Left cardiac atrium (tissue), 4 donors: Measurements from ENCODE around the gene ICE2. TPM values are rescaled to one million over a fixed set of nuclear protein-coding genes. Genes with fewer than 3 reads are reported as not detected.
"Not testable (repeated sequence)": the region's sequence is repeated elsewhere in the genome, so short reads cannot be mapped to it uniquely, and the experiment has no call there.

ENCODE experiments used
- ATAC-seq, 2 donors: fragments of 200-7000 bp; cut with Tn5 transposase; one replicate each; pipeline ENCODE4 v1.9.1; 2020; ENCODE audit warnings: mild to moderate bottlenecking in 2 of 2, moderate library complexity in 2 of 2
- DNase-seq: peaks from one replicate; pipeline ENCODE4 v3.0.0-alpha.2; 2020
- intact Hi-C, 2 donors: fragments of 100-400 bp; cut with DNase I; formaldehyde crosslinking; loops; one replicate each; pipeline versions ENCODE4 v1.14.1 to v1.15.1; 2022 to 2023
- total RNA-seq, 2 donors: library from RNA; stranded (reverse); fragmentation: NEBNext Ultra II Directional; extraction: Animal tissue kit (Norgen Biotek cat#: 25700); gene quantifications; one replicate each; pipeline ENCODE4 v1.2.1, GENCODE V29; 2021
- donor health status: DM: no; HTN: yes; CAD: no.
- donor health status: DM: no; HTN: yes; CAD: no; lungs with severe emphysema.
- donor health status: DM: yes; HTN: yes; CAD: no.
- donor health status: Dilated cardiomyopathy.

The ICE2 gene
- total RNA-seq, 2 donors from 2014 or later: 29.0 to 29.6 TPM

DNA sequence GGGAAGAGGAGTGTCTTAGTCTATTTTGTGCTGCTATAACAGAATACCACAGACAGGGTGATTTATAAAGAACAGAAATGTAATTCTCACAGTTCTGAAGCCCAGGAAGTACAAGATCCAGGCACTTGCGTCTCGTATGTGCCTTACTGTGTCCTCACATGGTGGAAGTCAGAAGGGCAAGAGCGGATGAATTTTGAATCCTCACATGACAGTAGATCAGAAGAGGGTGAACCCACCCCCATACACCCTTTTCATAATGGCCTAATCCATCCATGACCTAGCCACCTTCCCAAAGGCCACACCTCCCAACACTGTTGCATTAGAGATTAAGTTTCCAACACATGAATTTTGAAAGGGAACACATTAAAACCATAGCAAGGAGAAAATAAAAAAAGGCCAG is 62.5 kb downstream of the ICE2 start:
- DNase-seq (no peak), ATAC-seq (no peak)
- intact Hi-C loops: no loop called here

DNA sequence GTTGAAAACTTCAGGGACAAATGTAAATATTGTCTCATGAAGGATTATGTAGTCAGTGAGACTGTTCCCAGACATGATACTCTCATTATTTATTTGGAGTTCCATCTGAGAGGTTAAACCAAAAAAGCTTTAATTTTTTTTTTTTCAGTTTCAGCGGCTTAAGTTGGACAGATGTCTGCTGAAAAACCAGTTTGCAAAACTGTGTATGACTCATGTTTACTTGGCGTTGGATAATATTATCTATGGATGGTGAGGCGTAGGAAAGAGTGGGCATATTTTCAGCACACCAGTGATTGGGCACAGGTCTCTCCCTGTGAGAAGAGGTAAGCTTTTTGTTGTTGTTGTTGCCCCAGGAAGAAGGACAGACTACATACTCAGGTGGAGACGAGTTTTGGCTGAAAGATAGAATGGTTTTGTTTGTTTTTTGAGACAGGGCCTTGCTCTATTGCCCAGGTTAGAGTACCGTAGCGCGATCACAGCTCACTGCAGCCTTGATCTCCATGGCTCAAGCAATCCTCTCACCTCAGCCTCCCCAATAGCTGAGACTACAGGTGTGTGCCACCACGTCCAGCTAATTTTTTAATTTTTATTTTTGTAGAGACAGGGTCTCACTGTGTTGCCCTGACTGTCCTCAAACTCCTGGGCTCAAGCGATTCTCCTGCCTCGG is 64.8 kb downstream of the ICE2 start:
- intact Hi-C loops: no loop called here
- DNase-seq (no peak), ATAC-seq (peak; percentile 44 to 83)

DNA sequence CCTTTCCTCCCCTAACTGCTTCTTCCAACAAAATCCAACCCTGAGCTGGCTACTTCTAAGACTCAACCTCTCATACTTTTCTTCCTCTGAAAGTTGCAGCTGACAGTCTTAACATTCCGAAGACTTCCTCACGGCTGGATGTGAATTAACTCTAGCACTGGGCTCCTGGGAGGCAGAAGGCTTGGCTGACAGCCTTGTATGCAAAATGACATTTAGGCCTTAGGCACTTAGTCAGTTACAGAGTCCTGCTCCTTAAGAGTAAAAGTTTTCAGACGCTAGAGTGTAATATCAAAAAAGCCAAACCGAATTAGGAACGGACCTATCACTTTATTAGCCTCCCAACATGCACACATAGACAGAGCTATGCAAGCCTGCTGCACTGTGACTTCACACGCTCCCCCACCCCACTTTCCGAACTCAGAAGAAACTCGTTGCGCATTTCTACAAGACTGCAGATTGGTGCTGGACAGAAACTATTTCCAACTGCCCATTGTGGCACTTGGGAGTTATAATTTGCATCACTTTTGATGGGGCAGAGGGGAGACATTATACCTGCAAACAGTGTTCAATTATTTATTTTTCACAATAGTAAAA is 65.6 kb downstream of the ICE2 start:
- ATAC-seq: peak; percentile 45 to 76
- intact Hi-C loops: no loop called here
- no peak for DNase-seq

DNA sequence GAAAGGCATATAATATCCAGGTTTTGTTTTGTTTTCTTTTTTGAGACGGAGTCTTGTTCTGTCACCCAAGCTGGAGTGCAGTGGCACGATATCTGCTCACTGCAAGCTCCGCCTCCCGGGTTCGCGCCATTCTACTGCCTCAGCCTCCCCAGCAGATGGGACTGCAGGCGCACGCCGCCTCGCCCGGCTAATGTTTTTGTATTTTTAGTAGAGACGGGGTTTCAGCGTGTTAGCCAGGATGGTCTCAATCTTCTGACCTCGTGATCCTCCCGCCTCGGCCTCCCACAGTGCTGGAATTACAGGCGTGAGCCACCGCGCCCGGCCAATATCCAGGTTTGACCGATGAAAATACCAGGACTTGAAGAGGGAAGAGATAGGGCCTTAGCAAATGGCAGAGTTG is 66.1 kb downstream of the ICE2 start:
- intact Hi-C loops, DNase-seq, ATAC-seq: not testable (repeated sequence)

DNA sequence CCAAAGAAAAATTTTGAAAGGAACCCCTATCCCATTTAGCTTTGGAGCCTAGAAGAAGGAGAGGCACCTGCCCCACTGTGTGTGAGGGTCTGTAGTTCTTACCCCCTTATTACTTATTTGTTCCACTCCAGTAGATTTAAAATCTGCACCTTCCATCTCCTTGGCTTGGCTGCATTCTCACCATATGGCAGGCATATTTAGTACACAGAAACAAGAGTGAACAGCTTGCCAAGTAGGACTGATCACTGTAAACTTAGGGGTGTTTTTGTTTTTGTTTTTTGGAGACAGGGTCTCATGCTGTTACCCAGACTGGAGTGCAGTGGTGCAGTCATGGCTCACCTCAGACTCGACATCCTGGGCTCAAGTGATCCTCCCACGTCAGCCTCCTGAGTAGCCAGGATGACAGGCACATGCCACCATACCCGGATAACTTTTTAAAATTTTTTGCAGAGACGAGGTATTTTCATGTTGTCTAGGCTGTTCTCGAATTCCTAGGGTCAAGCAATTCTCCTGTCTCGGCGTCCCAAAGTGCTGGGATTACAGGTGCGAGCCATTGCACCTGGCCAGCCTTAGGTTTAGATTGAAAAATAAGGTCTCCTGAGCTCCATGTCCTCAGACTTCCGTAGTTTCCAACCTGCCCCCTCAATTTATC is 67.0 kb downstream of the ICE2 start:
- intact Hi-C loops: no loop called here
- ATAC-seq: no peak

DNA sequence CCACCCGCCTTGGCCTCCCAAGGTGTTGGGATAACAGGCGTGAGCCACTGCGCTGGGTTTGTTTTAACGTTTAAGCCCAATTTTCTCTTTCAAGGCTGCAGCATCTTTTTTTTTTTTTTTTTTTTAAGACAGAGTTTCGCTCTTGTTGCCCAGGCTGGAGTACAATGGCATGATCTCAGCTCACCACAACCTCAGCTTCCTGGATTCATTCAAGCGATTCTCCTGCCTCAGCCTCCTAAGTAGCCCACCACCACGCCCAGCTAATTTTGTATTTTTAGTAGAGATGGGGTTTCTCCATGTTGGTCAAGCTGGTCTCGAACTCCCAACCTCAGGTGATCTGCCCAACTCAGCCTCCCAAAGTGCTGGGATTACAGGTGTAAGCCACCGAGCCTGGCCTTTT is 68.6 kb downstream of the ICE2 start:
- DNase-seq, intact Hi-C loops, ATAC-seq: not testable (repeated sequence)

More for the DNA sequence above, 67.0 kb downstream of the ICE2 start:
- no peak for DNase-seq

DNA sequence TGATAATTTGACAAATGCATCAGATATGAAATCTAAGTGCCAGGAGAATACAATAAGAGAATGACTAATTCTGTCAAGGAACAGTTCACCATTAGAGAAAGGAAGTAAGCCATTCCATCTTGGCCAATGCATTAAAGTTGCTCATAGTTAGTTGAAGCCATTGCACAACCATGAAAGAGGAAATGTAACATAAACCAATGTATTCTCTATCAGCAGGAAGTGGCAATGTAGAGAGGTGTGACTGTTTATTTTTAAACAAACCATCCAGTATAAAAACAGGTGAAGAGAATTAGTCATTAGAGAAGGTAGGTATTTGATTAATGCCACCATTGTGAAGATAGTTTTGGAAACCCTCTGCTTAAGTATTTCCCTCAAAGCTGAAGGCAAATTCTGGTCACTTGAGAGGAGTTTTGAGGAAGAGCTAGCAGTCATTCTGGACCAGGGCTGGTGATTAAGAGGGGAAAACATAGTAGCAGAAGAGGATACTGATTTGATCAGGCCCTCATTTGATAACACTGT is 70.4 kb downstream of the ICE2 start:
- peak in 1 of 2 donors; percentile 75 for ATAC-seq
- intact Hi-C loops: no loop called here

GRCh38 chr15:60407415-60407805 is 71.5 kb downstream of the ICE2 start:
- no peak for DNase-seq
- intact Hi-C loops: no loop called here
- peak; percentile 55 to 95 for ATAC-seq

More for the DNA sequence above, 70.4 kb downstream of the ICE2 start:
- DNase-seq: no peak

DNA sequence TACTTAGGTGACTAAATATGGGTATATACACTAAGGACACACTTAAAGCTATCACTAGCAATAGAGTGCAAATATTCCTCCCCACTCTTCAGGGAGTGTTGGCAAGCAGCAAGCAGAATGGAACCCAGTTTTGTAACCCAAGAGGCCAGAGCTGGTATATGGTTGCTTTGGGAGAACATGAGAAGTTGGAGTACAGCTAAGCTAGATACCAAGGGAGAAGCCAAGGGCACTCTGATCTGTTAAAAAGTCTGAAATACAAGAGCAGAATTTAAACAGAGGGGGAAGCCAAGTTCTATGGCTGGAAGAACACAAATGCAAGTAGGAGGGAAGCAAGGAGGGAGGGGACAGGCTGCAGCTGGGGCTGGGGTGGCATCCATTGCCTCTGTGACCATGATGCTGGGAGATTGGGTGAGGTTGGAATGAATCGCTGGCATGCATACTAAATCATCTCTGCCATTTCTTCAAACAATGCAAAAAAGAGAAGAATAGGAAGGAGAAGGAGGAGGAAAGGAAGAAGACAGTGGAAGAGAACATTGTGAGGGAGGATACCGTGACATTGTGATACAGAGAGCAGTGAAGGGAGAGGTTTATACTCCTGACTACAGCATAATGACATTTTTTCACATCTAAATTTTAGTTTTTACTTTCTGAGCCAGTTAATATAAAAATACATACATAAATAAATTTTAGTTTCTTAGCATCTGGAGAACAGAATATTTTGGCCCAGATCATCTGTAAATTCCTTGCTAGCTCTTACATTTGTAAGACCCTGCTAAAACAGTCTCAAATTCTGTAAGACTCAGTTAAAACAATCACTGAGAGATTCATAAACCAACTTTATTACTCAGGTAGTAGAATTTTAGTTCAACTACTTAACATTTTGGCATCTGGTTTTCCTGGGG is 72.2 kb downstream of the ICE2 start:
- intact Hi-C loops: no loop called here
- ATAC-seq (no peak), DNase-seq (no peak)

GRCh38 chr15:60405399-60405798 is 73.5 kb downstream of the ICE2 start:
- DNase-seq (no peak), ATAC-seq (no peak)
- intact Hi-C loops: no loop called here

GRCh38 chr15:60404351-60404750 is 74.6 kb downstream of the ICE2 start:
- ATAC-seq, intact Hi-C loops: not testable (repeated sequence)

GRCh38 chr15:60400944-60401343 is 78.0 kb downstream of the ICE2 start:
- DNase-seq (no peak), ATAC-seq (no peak)
- intact Hi-C loops: no loop called here

More at GRCh38 chr15:60404351-60404750, 74.6 kb downstream of the ICE2 start:
- DNase-seq: not testable (repeated sequence)

DNA sequence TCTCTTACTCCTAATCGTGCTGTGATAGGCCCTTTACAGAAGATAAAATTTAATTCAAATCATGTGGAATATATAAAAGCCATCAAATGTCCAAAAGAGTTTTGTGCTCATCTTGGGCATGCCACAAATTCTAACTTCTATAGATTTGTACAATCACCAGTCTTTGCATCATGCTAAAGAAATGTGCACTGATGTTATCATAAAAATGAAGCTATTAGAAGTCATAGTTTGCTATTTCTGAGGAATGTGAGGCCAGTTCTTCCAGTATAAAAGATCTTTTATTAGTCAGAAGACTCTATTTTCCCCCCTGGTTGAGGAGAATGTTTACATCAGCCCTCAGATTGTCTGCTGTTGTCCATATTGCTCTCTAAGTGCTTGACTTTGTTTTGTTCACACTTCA is 79.0 kb downstream of the ICE2 start:
- DNase-seq (no peak), ATAC-seq (no peak)
- intact Hi-C loops: no loop called here

DNA sequence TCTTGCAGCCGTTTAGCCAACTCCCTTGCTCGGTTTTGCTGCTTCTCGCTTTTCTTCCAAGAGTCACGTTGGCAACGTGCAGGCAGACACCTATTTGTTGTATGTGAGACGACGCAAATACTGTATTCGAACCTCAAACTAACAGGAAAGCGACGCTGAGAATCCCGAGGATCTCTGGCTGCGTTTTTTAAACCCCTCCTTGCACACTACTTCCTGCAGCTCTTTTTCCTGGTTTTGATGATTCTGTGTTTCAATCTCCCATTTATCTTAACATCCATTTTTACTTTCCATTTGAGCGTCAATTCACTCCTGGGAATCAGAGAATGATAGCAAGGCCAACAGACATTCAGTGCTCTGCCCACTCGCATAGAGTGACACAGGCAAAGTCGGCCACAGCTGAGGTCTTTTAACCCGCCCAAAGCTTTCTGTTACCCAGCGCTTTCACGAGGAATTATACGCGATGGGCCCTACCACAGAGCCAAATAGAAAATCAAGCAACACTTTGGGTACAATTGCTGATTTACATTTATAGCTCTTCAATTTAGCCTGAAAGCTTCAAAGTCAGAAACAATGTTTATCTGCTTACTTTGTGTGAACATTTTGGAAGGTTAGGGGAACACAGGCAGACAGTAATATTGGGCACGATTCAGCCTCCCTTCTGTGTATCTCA is 79.6 kb downstream of the ICE2 start:
- no peak for DNase-seq
- intact Hi-C loops: no loop called here
- no peak for ATAC-seq

DNA sequence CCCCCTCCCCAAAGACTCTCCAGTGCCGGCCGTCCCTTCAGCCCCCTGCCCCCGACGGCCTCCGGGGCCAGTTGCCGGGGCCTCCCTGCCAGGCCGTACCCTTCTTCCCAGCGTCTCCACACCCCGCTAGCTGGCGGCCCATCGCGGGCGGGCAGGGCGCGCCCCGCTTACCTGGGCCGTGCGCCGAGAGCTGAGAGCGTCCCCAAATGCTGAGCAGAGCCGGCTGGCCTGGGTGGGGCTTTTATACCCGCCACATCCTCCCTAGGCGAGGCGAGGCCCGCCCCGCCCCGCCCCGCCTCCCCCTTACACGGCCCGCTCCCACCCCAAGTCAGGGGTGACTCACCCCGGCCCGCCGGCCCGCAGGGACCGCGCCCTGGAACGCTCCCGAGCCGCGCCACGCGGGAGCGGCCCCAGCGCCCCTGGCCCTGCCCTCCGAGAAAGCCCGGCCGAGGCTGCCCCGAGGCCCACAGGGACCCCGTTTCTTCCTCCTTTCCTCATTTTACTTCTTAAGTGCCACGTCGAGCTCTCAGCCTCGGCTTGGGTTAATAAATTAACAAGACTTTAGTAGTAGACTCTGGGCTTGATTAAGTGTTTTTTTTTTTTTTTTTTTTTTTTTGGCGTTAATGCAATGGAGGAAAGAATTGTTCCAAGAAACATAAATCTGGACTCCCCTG is 81.0 kb downstream of the ICE2 start, which contains the start of gene ANXA2:
TSS of gene ANXA2 (minus strand) at position 215 of the 674 bp plus-strand sequence. CDS start 11,911 bp downstream, outside the sequence.
- ATAC-seq: peak; percentile 82 to 90
- intact Hi-C loops: no loop called here
- peak; percentile 90 for DNase-seq

DNA sequence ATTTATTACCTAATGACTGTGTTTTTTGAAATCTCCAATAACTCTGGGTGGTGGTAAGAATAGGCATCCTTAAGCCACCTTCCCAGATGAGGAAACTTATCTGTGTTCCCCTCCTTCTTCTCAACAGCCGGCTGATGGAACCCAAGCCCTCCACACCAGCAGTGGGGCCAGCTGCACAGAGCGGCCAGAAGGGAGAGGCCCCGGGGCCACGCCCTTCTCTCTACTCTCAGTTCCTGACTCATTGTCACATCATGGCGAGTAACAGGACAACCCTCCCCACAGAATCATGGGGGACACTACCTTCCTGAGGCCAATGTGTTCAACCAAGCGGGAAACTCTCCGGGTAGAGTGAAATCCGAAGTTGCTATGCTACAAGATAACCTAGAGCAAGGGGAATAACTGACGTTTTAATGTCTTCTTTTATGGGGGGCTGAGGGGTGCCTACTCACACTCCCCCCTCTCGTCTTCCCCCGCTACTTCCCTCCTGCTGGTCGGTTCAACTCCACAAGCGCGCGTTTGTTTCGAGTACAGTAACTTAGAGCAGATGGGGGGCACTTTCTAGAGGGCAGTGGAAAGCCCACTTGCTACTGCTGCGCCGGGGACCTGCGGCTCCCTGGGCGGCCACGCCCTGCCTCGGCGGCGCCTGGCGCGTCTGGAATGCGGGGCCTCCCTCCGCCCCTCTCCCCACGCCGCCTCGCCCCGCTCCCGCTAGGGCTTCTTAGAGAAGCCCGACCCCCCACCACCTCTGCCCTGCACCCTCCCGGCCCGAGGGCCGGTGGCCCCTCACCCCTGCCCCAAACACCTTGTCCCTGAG is 81.8 kb downstream of the ICE2 start:
- intact Hi-C loops: no loop called here
- ATAC-seq (peak; percentile 45 to 60), DNase-seq (peak; percentile 77)

DNA sequence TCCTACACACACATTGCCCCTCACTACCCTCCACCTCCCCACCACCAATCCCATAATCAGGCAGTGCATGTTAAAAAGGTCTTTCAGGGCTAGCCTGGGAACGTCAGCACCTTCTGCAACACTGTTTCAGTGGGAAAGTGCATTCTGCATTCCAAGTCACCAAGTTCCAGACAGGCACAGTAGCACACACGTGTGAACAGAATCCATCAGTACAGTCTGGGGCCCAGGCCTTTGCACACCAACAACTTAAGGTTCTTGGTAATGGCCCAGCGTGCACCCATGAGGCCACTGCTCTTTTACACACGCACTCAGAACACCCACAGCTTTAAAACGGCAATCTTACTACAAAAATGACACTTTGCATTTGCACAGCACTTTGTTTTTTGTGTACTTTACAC is 82.4 kb downstream of the ICE2 start:
- no peak for ATAC-seq
- no peak for DNase-seq
- intact Hi-C loops: no loop called here
